Activated CD8-positive, alpha-beta memory T cell treated with anti-CD3 and anti-CD28 coated beads, Interleukin-2, amount 50 U/mL, for 1 hour (primary cell): ENCODE measurements around the gene MX2.

ENCODE experiments used
- DNase-seq: peaks from one replicate; pipeline ENCODE4 v3.0.0-alpha.2; 2020; ENCODE audit errors: extremely low read depth

The MX2 gene

DNA sequence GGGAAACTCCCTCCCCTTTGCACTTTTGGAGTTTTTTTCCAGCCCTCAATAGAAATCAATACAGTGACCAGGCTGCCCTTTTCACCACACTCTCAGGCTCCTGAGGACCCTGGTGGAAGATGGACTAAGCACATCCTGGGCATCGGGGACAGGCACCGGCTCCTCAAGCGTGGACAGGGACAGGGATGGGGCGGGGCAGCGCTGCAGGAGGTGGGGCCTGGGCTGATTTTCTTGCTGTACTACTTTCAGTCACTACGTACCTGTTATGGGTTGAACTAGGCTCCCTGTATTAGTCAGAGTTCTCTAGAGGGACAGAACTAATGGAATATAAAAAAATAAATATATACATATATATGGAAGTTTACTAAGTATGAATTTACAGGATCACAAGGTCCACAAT is 2.5 kb downstream of the MX2 start:
- DNase-seq = no peak

DNA sequence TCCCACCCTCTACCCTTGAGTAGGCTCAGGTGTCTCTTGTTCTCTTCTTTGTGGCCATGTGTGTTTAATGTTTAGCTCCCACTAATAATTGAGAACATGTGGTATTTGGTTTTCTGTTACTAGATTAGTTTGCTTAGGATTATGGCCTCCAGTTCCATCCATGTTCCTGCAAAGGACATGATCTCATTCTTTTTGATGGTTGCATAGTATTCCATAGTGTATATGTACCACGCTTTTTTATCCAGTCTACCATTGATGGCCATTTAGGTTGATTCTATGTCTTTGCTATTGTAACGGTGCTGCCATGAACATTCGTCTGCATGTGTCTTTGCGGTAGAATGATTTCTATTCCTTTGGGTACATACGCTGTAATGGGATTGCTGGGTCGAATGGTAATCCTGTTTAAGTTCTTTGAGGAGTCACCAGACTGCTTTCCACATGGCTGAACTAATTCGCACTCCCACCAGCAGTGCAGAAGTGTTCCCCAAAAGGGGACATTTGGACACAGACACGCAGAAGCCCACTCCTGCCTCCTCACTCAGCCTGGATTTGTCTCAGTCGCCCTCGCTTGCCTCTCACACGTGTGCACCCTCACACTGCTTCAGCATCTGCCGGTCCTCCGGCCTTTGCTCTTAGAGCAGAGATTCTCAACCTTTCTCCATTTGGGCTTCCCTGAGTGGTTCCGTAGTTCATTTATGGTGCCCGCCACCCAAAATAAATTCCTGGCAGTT is 3.7 kb downstream of the MX2 start:
- no peak for DNase-seq

DNA sequence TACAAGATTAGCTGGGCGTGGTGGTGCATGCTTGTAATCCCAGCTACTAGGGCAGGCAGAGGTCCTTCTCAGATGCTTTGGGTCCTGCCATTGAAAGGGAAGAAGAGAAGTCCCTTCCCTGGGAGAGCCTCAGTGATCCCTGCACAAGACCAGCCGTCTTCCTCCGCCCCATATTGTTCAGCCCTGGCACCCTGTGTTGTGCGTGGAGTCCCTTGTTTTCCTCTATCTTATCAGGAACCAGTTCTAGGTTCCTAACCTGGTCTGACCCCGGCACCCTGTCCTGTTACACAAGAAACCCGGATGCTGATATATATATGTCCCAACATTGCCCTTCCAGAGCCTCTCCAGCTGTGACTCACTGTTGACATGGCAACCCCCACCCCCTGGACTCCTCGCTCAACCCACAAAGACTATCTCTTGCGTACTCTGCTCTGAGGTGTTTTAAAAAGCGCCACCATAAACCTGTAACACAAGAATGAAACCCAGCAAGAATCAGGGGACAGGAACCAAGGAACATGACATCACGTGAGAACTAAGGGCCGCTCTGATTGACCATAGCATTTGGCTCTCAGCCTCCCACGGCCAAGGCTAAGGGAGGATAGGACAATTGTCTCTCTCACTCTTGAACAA is 4.8 kb downstream of the MX2 start:
- DNase-seq = no peak

DNA sequence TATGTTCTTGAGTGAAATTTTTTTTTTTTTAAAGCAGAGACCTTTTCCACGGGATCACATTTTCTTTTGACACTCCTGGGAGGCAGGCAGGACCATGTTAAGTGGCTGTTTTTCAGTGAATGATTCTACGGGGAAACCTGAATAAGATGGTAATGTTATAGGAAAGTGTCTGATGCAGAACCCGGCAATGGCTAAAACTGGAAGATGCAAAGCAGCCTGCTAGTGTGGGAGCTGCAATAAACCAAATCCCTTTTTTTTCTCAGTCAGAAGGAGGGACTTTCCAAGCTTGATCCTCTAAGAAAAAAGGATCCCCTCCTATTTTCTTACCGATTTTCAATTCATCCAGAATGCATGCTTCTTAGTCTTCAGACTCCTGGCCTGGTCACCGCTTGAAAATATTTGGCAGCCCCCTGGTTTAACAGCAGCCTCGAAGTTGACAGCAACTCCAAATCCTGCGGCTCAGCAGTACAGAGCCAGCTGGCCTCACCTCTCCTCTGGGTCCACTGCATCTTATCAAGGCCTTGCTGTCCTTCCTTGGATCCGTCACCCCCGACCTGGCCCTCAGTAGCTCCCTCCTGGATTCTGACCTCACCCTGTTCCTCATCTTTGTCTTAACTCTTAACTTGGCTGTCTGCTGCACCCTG is 5.6 kb downstream of the MX2 start:
- no peak for DNase-seq

DNA sequence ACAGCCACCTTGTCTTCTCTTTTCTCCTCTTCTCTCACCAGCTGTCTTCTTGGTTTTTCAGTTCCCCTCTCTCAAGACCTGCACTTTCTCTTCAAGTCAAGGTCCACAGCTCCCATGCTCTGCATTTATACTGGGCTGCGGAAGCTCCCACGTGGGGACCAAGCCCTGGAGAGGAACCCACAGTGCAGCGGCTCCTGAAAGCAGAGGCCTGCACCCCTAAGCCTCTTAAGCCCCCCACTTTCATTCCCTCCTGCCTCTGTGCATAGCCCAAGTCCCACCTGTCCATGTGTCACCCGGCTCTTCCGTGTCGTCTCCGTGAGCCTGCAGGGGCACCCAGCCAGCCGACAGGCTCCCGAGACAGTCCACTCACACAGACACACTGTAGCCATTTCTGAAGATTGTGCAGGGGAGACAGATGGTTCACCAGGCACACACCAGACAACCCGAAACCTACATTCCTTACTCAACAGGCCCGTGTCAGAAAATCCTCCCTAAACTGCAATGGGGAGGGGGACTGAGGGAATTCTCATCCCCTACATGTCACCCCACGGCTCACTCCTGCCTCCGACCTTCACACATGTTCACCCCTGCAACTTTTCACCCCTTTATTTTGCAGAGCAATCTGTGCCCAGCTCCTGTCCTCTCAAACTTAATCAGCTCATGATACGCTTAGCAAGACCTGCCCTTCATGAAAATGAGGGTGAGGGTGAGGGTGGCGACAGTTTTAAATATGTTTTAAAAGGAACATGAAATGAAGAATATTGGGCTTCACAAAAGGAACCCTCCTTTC is 6.3 kb downstream of the MX2 start:
- no peak for DNase-seq

DNA sequence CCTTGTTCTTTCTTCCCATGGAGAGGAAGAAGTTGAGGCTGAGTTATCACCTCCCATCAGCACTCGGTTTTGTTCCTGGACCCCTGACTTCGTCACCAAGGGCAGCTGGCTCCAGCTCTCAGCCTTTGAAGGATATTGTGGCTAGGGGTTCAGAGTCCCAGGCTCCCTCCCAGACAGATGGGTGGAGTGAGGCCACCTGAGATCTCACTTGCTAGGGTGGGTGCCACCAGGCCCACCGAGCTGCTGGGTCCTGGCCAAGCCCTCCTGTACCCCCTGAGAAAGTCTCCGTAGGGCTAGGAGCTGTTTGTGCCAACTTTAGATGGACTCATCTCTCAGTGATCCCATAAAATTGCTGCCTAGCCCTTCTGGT is 6.9 kb downstream of the MX2 start:
- no peak for DNase-seq

DNA sequence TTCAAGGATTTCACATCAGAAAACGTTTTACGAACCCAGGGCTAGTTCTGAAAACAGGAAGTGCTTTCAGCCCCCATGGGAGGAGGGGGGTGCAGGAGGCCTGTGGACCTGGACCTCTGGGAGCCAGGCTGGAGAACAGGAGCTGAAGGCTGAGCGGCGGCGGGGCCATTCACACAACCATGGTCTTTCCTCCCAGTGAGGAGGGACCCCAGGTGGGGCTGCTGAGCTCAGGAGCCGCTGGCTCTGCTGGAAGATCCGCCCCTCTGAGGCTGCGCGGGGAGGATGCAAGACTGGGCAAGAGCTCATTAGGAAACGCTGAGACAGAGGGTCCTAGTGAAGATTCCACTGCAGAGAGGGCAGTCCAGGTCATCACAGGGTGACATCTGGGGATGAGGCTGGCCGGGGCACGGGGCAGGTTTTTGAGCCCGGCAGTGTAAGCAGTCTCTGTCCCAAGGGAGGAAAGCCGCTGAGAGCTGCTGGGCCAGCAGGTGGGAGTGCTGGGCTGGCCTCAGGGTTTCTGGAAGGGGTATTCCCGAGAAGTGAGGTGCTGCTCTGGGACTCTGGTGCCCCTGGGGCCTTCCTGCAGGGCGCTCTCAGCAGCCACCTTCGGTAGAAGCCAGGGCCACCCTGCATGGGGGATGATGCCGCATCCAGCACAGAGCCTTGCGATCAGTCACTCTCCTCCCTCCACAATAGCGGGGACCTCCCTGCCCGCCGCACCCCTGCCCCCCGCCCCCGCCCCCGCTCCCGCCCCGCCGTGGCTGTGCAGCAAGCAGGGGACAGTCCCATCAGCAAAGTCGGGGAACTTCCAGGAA is 7.5 kb downstream of the MX2 start:
- DNase-seq = no peak

DNA sequence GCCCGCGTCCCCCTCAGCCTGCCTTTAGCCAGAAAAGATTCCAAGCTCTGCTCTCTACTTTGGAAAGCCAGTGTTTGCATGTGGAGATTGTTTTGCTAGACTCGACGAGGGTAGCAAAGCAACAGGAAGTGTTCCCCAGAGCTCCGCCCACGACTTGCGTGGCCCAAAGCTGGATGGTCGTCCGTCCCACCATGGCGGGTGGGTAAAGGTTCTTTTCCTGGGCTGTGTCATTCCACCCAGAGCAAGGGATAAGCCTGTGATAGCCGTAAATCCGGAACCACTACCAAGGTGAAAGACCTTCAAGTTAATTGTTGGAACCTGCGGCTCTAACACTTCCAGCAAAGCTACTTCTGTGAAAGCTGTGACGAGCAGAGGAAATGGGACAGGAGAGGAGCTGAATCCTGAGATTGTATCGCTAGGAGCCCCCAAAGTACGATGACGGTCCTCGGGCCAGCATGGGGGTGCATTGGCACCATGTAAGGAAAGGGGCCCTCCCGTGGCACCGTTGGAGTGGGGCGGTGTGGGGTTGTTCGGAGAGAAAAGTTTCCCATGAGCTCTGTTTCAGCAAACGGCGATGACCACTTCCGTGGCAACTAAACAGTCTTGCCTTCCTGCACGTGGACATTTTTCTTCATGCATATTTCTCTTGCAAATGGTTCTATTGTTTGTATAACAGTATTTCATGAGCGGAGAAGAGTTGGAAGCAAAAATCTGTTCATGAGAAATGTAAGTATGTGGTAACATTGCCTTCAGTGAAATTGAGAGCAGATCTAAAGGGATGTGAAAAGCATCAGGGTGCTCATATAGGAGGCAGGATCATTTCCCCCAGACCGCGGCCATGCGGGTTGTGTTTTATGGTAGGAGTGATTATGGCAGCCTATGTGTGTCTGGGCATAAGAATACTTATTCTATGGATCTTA is 8.4 kb downstream of the MX2 start:
- DNase-seq = no peak

DNA sequence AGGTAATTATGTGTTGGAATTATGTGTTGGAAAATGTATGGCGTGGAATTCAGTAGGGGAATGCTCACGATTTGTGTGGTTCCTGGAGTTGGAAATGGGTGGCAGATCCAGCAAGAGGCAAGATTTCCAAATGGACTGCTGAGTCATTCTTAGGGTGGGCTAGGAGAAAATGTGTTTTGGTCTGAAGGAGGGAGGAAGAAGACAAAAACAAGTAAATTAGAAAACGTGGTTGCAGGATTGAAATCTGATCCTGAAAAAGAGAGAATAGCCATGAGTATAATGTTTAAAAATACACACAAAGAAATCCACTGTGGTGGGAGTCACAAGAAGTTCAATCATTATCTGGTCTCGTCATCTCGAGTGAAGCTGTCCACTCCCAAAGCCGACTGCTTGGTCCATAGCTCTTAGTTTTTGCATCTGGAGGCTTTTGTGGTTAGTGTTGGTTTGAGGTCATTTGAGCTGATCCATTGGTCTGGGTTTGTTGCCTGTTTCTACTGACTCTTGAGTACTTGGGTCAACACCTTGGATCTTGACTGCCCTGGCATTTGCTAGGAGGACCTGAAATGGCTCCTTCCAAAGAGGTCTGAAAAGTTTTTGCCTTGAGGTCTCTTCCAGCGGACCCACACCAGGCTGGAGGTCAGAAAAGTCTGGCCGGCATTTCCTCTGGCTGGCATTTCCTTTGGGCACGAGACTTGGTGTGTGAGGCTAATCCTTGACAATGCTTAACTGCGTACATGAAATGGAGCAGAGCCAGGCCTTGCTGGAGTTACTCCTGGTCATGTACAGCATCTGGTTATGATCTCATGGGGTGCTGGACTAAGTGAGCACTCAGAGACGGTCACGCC is 9.2 kb downstream of the MX2 start:
- DNase-seq = no peak

DNA sequence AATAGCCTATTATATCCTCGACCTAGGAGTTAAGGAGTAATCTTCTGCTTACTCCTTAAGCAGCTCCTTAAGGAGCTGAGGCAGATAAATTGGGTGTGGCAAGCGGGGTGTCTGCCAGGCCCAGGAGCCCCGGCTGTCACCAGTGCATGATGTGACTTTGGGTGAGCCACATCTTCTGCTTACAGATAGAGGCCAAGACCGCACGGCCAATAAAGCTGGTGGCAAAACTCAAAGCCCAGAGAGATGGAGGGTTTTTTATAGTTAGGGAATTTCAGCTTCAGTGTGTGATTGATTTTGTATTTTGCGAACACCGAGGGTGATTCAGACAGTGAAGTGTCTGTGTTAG is 9.8 kb downstream of the MX2 start:
- no peak for DNase-seq

DNA sequence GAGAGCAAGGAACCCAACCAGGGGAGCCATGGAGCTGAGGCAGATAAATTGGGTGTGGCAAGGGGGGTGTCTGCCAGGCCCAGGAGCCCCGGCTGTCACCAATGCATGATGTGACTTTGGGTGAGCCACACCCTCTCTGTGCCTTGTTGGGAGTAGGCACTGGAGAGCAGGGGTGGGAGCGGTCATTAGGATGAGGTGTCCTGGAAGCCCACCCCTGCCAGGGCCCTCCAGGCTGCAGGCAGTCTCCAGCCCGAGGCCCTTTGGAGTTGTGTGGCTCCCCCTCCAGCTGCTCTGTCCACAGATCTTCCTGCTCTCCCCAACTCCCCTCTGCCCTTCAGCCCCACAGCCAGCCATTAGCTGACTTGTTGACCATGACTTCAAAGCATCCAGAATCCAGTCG is 11.4 kb downstream of the MX2 start:
- no peak for DNase-seq

DNA sequence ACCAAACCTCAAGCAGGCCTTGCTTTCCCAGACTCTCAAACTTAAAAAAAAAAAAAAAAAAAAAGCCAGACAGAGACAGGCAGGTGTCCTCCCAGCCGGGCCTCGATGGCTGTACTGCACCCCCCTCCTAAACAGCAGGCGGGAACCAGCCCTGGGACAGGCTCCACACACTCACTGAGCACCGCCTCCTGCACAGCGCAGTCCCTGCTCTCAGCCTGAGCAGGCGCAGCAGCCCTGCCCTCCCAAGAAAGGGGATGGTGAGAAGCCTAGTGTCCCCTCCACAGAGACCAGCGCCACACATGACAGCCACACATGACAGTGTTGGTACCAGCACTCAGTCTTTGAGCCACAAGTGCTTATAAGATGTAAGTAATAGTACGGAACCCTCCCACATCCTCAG is 11.9 kb downstream of the MX2 start:
- no peak for DNase-seq

DNA sequence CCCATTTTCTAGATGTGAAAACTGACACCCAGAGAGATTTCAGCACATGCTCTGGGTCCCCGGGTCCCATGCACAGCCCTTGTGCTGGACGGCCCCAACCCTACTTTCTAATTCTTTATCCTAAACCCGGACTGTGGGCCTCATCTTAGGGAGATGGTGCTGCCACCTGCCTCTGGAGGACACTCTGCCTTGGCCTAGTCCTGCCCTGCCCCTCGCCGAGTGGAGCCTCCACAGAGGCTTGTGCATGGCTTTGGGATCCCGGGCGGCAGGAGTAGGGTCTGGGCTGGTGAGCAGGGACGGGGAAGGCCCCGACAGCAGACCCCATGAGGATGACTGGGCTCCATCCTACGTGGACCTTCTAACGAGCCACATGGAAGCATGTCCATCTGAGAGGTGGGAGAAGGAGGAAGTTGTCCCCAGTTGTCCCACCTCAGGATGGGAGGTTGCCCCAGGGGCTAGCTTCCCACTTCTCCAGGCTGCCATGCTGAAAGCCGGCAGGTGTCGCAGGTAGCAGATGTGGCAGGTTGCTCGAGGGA is 12.4 kb downstream of the MX2 start:
- no peak for DNase-seq

DNA sequence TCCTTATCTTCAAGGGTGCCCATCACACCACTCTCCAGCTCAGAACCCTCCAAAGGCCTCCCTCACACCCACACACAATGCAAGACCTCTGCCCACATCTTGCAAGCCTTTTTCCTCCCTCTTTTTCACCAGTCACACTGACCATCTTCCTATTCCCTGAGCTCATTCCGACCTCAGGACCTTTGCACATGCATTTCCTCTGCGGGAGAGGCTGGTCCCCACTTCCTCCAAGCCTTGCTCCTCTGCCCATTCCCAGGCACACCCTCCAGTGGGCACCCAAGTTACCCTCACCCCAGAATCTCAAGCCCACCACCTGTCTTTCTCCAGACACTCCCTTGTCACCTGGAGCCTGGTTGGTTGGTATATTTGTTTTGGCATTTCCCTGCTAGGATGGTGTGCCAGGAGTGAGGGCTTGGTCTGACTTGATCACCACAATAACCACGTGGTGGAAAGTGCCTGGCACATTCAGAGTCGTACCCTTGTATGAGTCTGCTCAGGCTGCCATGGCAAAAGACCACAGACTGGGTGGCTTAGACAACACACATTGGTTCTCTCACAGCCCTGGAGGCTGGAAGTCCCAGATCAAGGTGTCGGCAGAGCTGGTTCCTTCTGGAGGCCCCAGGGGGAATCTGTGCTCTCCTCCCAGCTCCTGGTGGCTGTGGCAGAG is 13.2 kb downstream of the MX2 start:
- DNase-seq = no peak

DNA sequence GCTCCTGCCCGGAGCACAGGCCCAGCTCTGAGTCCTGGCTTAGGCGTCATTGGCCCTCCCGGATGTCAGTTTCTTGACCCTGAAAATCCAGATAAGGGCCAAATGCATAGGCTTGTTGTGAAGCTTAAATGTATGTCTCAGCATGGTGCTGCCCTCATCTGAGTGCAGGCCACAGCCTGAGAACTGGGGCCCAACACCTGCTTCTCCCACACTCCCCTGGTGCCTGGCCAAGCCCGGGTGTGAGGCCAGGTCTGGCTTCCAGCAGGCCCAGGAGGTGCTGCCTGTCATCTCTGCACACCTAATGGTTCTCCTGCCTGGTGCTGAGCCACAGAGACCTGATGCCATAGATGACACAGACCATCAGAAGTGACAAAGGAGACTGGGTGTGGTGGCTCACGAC is 14.0 kb downstream of the MX2 start:
- no peak for DNase-seq

DNA sequence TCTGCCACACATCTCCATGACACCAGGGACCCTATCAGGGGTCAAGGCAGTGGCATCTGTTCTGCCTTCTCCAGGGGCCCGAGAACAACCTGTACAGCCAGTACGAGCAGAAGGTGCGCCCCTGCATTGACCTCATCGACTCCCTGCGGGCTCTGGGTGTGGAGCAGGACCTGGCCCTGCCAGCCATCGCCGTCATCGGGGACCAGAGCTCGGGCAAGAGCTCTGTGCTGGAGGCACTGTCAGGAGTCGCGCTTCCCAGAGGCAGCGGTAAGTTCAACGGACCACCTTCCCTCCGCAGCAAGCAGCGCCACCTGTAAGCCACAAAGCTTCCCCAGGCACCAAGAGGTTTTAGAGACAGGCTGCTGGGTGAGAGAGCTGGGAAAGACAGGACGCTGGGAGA is 15.9 kb downstream of the MX2 start:
- no peak for DNase-seq

DNA sequence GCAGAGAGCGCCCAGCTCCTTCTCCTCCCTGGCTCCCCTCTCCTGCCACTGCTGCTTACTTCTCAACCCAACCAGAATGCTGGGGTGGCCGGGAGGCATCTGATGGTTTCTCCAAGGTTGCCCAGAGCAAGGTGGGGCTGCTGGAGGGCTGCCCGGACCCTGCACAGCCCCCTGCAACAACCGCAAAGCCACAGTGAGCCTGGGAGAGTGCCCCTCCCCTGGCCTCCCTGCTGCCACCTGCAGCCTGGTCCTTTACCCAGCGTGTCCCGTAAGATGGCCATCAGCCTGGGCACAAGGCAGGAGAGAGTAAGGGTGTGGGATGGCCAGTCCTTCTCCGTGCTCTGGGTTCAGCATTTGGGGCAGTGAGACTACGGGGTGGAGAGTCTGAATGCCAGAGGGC is 17.0 kb downstream of the MX2 start:
- no peak for DNase-seq

DNA sequence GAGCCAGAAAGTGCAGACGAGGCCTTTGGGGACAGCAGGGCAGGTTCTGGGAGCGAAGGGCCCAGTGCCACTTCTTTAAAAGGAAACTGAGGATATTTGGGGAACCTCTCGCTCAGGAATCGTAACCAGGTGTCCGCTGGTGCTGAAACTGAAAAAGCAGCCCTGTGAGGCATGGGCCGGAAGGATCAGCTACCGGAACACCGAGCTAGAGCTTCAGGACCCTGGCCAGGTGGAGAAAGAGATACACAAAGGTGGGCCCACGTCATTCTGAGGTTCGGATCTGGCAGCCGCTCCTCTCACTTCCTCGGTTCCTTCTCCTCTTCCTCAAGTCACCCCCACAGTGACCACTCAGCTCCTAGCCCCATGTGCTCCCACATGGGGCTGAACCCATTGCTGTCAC is 18.1 kb downstream of the MX2 start:
- DNase-seq = no peak

DNA sequence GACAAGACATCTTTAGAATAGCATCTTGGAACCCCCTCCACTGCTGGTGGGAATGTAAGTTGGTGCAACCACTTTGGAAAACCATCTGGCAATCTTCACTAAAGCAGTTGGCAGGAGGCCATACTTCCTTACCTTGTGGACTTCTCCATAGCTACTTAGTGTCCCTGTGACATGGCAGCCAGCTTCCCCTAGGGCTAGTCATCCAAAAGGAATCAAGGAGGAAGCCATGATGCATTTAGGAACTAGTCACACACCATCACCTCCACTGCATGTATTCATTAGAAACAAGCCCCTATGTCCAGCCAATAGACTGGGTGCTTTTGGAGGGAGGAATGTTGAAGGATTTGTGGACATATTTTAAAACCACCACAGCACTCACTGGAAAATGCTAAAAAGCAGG is 19.9 kb downstream of the MX2 start:
- DNase-seq = no peak
